Measurements from ENCODE around the gene CSF1.

The CSF1 gene

DNA sequence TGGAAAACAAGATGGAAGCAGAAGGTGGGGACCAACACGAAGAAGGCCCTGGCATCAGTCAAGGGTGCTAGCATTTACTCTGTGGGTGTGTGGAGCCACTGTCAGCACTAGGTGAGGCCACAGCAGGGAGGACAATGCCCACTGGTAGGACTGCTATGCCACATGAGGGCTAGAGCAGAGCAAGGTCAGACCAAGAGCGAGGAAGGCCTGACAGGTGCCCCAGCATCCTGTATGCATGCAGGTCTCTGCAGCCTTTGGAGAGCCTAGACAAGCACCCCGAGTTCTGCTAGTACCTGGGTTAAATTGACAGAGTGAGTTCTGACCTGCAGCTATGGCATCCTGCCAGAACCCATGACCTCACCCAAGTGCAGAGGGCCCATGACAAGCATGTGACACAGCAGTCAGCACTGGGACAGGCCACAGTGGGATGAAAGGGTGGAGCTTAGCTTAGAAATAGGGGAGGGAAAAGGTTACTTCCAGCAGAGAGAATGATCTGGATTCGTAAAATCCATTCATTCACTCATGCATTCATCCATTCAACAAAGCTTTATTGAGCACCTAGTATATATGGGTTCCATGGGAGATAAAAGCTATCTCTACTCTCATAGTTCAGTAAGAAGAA, 9.0 kb upstream of the CSF1 start:
- DNase-seq (ENCODE audit: low read depth): no peak

DNA sequence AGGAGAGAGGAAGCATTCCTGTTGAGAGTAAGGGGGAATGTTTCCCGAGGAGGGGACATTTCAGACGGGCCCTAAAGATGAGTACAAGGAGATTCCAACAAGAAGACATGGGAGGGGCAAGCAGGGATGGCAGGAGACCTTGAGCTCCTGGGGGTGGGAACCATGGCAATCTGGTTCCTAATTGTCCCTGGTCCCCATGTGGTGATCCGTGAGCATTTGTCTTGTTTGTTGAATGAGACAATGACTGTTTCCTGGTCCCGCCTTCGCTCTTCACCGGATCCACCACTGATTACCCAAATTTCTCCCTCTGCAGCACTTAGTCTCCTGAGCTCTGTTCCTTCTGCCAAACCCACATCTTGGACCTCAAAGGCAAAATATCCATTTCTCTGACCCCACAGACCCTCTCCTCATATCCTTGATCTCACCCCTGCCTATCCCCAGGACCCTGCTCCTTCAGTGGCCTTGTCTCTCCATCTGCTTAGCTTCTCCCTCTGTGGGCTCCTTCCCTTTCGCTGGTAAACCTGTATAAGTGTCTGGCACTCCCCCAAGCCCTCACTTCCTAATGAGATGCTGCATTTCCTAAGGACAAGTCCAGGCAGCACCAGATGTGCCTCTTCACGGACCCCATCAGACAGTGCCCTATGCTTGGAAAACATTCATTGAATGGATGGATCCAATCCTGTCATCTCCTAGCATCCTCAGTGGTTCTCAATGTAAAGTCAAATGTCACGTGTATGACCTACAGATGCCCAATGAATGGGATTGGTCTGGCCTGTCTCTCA, 8.3 kb upstream of the CSF1 start:
- DNase-seq (ENCODE audit: low read depth): no peak

DNA sequence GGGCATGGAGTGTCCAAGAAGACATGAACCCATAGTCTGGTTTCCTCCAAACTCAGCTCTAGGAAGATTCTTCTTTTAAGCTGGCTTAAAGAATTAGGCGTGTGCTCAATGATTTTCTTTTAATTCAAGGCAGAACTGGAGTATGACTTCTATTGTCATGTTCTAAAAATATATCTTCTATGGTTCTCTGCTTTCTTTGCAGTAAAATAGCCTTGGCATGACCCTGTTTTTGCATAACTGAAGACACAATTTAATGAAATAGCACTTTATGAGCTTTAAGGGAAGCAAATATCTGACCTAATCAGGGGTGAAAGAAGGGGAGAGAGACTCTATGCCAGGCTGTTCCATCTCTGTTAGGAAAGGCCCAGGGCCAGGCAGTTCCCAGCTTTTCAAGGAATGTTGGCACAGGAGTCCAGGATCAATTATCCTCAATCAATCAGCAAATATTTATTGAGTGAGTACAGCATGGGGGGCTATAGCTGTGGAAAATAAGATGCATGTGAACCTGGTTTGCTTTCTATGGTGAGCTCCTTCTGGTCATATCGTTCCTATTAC, 7.2 kb upstream of the CSF1 start:
- no peak for DNase-seq (ENCODE audit: low read depth)

DNA sequence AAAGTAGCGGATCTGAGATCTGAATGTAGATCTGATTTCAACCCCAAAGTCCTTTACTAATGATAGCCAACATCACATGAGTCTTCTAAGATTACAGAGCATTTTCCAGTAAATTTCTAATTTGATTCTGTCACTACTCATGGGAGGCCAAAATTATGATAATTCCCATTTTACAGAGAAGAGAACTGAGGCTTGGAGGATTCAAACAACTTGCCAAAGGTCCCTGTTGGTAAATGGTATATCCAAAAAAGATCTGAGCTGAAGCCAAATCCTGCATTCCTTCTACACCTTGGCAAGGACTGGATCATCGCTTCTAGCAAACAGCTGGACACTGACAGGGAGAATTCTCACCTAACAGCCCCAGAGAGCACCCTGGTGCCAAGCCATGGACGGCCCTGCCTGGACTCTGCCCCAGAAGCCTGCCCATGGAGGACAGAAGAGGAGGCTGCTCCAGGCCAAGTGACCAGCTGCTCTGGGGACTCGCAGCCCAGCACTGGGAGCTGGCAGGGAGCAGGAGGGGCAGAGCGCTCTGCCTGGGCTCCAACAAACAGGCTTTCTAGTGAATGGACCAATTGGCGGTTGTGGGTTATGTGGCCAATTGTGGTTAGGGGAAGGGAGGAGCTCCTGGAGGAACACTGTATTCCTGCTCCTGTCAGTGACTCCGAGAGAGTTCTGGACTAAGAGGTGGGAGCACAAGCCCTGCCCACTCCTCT, 6.4 kb upstream of the CSF1 start:
- no peak for DNase-seq (ENCODE audit: low read depth)

DNA sequence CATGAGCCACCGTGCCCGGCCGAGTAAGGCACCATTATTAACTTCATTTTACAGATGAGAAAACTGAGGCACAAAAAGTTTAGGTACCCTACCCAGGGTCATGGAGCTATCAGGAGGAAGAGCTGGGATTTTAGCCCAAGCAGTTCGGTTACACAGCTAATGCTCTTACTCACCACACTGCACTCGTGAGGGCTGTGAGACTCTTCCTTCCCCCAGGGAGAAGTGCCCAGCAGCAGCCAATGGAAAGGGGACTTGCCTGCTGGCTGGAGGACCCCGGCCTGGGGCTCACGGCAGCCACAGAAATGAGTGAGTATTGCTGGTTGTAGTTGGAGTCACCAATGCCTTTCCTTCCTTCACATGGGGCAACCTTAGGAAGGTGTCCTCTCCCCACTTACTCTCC, 5.2 kb upstream of the CSF1 start:
- DNase-seq (ENCODE audit: low read depth): no peak

DNA sequence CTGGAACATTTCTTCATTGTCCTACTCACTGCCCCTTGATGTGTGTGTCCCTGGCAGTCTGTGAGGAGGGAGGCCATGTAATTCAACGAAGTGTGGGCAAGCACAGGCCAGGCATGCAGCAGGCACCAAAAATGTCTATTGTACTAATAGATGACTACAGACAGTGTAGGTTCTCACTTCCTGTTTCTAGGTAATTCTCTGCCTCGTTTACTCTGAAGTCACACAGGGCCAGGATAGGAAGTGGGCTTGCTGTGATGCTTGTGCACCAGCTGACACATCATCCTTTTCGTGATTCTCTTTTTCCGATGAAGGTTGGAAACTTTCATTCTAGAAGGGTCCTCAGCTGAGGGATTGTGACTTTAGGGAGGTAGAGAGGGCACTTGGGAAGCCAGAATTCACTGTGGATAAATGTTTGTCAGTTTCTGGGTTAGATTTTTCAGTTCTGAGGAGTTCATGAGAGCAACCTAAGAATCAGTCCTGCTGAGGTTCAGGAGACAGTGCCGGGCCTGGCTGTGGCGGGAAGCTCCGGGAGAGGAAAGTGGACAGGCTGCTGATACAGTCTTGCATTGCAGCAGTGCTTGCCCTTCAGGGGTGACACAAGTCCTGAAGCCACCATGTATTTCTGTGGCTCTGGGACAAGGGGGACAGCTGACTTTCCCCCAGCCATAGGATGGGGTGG, 4.3 kb upstream of the CSF1 start:
- DNase-seq (ENCODE audit: low read depth): no peak

DNA sequence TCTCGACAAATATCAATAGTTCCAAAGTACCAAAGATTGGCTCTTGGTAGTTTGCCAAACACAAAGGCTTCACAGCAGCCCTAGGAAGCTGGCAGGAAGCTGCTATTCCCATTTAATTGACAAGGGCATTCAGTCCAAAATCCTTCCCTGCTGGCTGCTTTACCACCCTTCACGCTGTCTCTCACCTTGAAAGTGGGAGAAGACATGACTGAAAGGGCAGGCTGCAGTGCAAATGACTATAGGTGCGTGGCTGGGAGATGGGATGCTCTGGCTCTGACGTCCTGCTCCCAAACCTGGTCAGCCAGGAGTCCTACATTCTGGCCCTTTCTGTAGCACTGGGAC, 3.8 kb upstream of the CSF1 start:
- no peak for DNase-seq (ENCODE audit: low read depth)

DNA sequence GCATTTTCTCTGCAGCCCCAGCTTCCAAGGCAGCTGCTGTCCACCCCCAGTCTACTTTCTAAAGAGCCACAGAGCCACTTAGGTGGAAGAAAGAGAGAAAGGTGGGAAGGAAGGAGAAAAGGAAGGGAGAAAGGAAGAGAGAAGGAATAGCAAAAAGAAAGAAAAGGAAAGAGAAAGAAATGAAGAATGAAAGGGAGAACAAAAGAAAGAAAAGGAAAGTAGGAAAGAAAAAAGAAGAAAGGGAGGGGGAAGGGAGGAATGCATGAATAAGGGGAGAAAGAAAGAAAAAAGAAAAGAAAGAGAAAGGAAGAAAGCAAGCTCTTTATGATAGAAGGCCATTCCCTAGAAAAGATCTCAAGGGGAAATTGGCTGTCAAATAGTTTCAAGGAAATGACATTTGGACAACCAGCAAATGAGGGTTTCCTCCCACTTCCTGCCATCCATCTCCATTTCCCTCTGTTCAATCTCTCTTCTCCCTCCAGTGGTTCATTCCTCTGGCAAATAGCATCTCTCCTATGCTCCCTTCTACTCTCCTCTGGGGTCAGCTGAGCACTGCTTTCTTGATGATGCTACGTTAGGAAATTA, 3.4 kb upstream of the CSF1 start:
- no peak for DNase-seq (ENCODE audit: low read depth)

DNA sequence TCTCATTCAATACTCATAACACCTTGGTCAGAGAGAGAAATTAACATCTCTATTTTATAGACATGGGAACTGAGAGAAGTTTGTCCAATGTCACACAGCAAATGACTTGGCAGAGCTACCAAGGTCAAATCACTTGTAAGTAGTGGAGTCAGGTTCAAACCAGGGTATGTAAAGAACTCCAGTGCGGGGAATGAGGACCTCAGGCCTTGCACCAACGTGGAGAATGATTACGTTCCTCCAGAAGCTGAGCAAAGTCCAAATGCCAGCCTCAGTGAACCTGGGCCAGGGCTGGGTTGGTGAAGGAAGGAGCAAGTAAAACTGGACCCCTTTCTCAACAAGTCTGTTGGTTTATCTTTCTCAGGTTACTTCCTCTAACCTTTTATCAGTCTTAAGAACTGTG, 1.8 kb upstream of the CSF1 start:
- DNase-seq (ENCODE audit: low read depth): no peak

DNA sequence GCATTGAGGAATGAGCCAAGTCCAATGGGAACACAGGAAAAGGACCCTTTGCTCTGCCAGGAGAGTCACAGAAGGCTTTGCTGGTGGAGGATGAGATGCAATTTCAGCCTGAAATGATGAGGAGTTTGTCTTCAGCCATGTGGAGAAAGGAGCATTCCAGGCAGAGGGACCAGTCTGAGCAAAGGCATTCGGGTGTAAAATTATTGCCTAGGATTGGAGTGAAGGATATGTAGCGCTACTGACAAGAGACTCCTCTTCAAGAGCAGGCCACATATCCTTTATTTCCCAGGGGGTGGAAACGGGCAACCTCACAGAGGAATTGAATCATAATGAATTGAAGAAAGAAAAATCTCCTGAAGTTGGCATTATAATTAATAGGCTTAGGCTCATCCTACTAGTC, 1.1 kb upstream of the CSF1 start:
- no peak for DNase-seq (ENCODE audit: low read depth)

DNA sequence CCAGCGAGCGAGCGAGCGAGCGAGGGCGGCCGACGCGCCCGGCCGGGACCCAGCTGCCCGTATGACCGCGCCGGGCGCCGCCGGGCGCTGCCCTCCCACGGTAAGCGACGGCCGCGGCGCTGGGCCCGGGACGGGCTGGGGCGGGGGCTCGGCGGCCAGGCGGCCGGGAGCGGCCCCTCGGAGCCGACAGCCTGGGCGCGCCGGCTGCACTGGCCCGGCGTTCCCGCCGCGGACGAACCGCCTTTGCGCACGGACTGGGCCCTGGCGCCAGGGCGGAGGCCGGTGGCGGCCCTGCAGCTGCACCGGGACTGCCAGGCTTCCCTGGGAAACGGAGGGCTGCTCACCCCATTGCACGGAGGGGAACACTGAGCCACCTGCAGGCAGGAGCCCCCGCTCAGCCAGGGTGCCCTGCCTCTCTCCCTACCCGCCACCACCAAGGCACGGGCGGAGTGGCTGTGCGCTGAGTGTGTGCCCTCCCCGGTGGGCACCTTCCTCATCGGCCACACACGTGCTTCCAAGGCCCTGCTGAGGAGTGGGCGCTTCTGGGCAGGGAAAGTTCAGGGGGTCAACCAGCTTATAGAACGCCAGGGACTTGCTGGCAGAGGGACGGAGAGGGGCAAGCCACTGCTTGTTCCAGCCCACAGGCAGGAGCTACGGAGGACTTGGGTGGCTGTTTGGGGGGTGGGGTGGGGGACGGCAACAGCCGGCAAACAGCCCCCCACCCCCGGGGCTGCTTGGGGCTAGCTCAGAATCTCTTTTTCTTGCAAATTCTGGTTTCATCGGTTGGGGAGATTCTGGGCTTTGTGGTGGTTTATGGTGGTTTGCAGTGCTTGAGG, 532 bp downstream of the CSF1 start:
- DNase-seq (ENCODE audit: low read depth): no peak

DNA sequence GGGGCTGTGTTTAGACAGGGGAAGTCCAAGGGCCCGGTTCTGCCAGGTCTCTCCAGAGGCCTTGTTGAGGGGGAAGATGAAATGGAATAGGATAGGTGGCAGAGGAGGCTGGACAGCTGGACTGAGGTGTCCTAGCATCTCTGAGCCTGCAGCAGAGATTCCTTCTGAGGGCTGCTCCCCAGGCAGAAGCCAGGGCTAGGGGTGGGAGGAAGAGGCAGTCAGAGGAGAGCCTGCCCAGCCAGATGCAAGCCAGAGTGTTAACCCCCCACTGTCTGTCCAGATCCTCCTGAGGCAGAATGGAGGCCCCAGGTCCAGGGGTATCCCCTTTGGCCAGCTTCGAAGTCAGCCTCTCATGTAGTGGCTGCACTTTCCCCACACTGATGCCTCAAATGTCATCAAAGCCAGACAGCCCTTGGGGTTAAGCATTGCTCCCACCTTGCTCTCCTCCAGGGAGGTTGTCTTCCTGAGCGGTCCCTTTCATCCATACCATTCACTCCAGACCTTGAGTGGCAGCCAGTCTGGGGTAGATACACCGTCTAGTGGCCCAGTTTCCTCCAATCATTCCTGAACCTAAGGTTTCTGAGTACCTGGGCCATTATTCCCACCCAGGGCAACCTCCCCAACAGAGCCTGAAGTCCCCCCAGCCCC, 1.7 kb downstream of the CSF1 start:
- DNase-seq (ENCODE audit: low read depth): no peak

DNA sequence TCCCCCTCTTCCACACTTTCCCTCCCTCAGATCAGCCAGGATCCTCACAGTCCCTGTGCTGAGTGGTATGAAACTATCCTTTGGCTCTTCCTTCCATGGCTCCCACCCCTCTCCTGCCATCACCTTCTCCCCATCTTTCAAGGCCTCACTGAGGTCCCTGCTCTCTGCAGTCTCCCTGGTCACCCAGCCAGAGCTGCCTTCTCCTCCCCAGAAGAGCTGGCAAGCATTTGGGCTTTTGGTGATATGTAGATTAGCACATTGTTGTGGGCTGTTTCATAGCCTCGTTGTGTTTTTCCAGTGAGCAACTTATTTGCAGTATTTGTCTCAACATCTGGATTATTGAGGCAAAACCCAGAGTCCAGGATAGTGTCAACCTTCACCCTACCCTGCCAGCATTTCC, 2.2 kb downstream of the CSF1 start:
- no peak for DNase-seq (ENCODE audit: low read depth)

DNA sequence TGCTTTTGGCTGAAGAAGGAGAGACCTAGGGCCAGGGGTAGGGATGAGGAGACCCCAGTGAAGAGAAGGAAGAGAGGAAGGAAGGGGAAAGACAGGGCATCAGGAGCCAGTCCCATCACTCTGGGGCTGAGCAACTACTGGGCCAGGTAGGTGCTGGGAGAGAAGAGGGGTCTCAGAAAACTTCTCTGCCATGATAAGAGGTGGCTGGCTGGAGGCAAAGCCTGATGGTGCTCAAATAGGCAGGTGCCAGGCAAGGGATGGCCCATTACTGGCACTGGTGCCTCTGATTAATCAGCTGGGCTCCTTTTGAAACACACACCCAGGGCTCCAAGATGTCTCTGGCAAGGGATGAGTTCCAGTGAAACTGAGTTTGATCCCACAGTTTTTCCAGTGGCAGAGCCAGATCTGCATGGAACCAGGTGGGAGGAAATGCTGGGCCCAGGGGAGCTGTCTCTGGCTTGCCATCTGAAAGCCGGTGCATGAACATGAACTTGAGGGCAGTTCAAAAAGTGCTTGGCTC, 2.8 kb downstream of the CSF1 start:
- DNase-seq (ENCODE audit: low read depth): no peak

DNA sequence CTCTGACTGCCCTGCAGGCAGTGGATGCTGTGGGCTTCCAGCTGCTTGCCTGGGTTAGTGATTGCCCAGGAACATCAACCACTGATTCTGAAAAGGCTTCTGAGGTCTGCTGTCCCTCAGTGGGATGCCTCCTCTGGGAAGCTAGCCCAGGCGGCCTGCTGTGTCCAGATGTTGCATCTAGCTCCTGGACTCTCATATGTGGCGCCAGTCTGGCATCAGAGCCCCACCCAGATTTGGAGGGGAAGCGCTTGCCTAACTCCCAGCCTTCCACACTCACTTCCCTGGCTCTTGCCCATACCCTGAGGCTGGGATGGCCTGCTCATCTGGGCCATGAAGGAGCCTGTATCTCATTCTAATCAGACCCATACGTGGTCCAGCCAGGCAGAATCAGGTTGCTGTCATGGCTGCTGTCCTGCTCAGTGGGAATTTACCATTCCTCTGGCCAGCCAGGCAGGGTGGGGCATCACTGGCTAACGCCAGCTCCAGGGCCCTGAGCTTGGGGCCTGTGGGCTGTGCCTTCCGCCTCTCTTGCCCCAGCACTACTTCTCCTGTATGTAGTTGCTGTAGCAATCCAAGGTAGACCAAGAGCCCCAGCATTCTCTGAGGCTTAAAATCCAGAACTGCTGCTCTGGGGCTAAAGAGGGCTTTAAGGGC, 4.1 kb downstream of the CSF1 start:
- DNase-seq (ENCODE audit: low read depth): no peak

DNA sequence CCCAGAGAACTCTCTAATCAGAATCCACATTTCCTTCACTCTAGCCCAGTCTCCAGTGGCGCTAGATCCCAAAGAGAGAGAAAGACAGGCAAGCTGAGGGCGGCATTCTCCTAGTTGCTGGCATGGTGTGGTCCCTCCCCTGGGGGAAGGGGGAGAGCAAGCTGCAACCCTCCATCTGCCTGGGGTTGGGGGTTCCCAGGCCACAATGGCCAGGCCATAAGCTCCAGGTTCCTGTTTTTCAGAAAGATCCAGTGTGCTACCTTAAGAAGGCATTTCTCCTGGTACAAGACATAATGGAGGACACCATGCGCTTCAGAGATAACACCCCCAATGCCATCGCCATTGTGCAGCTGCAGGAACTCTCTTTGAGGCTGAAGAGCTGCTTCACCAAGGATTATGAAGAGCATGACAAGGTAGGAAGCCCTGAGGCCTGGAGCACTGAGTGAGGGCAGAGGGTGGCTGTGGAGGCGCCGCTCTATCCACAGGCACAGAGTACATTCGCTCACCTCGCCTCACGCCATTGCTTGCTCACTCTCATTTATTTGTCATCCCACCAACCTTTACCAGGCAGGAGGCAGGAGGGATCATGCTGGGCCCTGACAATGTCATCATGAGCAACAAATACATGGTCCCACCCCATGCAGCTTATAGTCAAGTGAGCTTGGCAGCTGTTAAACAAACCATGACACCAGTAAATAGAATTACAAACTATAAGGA, 6.6 kb downstream of the CSF1 start:
- no peak for DNase-seq (ENCODE audit: low read depth)

DNA sequence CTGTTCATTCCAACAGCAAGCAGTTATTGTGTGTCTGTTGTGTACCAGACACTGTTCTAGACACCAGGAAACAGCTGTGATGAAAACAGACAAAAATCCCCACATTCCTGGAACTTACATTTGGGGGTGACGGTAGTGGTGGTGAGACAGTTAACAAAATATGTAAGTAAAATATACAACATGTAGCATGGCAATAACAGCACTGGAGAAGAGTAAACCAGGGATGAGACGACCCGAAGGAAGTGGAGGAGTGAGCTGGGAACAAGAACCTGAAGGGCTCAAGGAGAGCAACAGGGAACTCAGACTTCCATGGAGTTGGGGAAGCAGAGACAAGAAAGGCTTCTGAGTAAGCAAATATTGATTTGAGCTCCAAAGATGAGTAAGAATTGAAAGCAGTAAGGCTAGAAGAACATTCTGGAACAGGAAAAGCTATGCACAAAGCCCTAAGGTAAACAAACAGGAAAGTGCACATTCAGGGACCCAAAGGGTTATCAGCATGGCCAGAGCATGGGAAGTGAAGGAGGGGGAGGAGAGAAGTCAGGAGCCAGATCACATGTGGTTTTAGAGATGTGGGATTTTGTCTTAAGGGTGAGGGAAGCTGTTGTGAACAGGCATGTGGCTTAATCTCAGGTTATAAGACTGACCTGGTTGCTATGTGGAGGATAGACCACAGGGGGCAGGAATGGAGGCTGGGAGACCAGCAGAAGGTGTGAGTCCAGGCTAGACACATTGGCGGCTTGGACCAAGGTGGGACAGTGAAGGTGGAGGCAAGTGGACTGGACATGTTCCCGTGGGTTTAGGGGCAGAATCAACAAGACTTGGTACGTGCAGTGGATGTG, 7.3 kb downstream of the CSF1 start:
- no peak for DNase-seq (ENCODE audit: low read depth)

DNA sequence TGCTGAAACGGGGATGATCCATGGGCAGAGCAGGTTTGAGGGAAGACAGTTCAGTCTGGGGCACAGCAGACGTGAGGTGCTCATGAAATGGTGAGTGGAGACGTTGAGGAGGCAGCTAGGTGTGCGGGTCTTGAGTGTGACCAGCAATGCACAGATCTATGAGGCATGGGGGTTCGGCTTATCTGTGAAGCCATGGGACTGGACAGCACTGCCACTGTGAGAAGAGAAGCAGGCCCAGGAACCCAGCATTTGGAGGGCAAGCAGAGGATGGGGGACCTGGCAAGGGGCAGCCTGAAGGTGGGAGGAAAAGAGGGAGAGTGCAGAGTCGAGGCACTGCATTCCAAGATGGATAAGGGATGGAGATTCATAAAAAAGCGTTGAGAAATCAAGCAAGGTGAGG, 8.0 kb downstream of the CSF1 start:
- DNase-seq (ENCODE audit: low read depth): no peak

All from HS-27A (cell line).